HCT116 (cell line): ENCODE results near the gene COX10. TPM values are rescaled to one million over a fixed set of nuclear protein-coding genes. Genes with fewer than 3 reads are reported as not detected.

ENCODE experiments used
- ATAC-seq: fragments of 200-7000 bp; cut with Tn5 transposase; 2 replicates; pipeline ENCODE4 v1.9.1; 2020; ENCODE audit warnings: mild to moderate bottlenecking, moderate library complexity
- BruUV-seq: library from RNA; stranded (reverse); fragments of 400-500 nt; replicated peaks from 2 replicates; lab custom pipeline; 2021; lab: Mats Ljungman, UMichigan
- CTCF ChIA-PET: fragments of 300-600 bp; sonication (Branson Sonifier 250); formaldehyde crosslinking; loops from one replicate; lab custom pipeline; 2021; ENCODE audit warnings: antibody characterized with exemption; lab: Charles Lee
- POLR2A ChIA-PET: fragments of 300-600, 350-600 bp; sonication (Branson Sonifier 250); formaldehyde crosslinking; loops from one replicate; lab custom pipeline; 2021; ENCODE audit warnings: antibody characterized with exemption; lab: Charles Lee
- RAD21 ChIA-PET, 2 experiments: fragments of 300-600 bp; sonication (Branson Sonifier 250); formaldehyde crosslinking; loops; one replicate each; lab custom pipeline; 2023; ENCODE audit warnings: low total read pairs in 2 of 2; ENCODE audit not compliant: uncharacterized antibody in 2 of 2, unreplicated experiment in 2 of 2, low non-redundant PET in 1 of 2; lab: Charles Lee
- DNase-seq: peaks from one replicate; pipeline ENCODE4 v3.0.0-alpha.2; 2010; ENCODE audit warnings: low read depth, low spot score
- H2AFZ ChIP-seq: fragments of 200-600 bp; shearing (Covaris generic), sonication (generic); 2 replicates; pipeline ENCODE4 v1.6.1; 2017; ENCODE audit warnings: low read depth, mixed run types, mixed read lengths, antibody characterized with exemption, low read length; ENCODE audit not compliant: poor library complexity, severe bottlenecking
- H3K27ac ChIP-seq: 2 replicates; pipeline ENCODE4 v1.5.1; 2012; ENCODE audit warnings: low read depth, low read length
- H3K27me3 ChIP-seq: fragments of 200-600 bp; sonication (generic); 2 replicates; pipeline ENCODE4 v1.6.1; 2016; ENCODE audit warnings: mixed run types, low read length, mixed read lengths; ENCODE audit not compliant: insufficient read depth
- H3K36me3 ChIP-seq, 2 experiments: fragments of 200-500 bp in 1 of 2; fragments of 200-600 bp in 1 of 2; sonication (Bioruptor generic) in 1 of 2; sonication (generic) in 1 of 2; 2 replicates each; pipeline versions ENCODE4 v1.5.1 to v1.6.1; 2014 to 2016; ENCODE audit warnings: low read length in 2 of 2, inconsistent platforms in 1 of 2, mixed read lengths in 1 of 2, mixed run types in 1 of 2; ENCODE audit not compliant: insufficient read depth in 2 of 2, control insufficient read depth in 1 of 2
- H3K4me1 ChIP-seq, 2 experiments: fragments of 200-600 bp in 1 of 2; sonication (generic) in 1 of 2; 2 replicates each; pipeline versions ENCODE4 v1.5.1 to v1.6.1; 2012 to 2017; ENCODE audit warnings: low read length in 2 of 2, inconsistent platforms in 1 of 2, mild to moderate bottlenecking in 1 of 2, mixed read lengths in 1 of 2, mixed run types in 1 of 2, moderate library complexity in 1 of 2; ENCODE audit not compliant: insufficient read depth in 2 of 2, control insufficient read depth in 1 of 2
- H3K4me2 ChIP-seq: fragments of 200-600 bp; sonication (generic); 2 replicates; pipeline ENCODE4 v1.6.1; 2017; ENCODE audit warnings: mixed run types, low read length, mixed read lengths
- H3K4me3 ChIP-seq, 2 experiments: fragments of 200-600 bp in 1 of 2; sonication (generic) in 1 of 2; replicated peaks in 1 of 2; 2 replicates each; pipeline ENCODE4 v1.5.1; 2011 to 2016; ENCODE audit warnings: low read length in 2 of 2, control low read depth in 1 of 2, low read depth in 1 of 2, mild to moderate bottlenecking in 1 of 2, mixed read lengths in 1 of 2, mixed run types in 1 of 2
- H3K79me2 ChIP-seq: fragments of 200-600 bp; sonication (generic); 2 replicates; pipeline ENCODE4 v1.6.1; 2017; ENCODE audit warnings: mild to moderate bottlenecking, mixed run types, low read length, moderate library complexity, mixed read lengths; ENCODE audit not compliant: insufficient read depth
- H3K9ac ChIP-seq: fragments of 200-600 bp; sonication (generic); 2 replicates; pipeline ENCODE4 v1.6.1; 2016; ENCODE audit warnings: low read length, mixed read lengths
- H3K9me2 ChIP-seq: fragments of 200-600 bp; sonication (generic), shearing (Covaris generic); 2 replicates; pipeline ENCODE4 v1.6.1; 2017; ENCODE audit warnings: mixed run types, mild to moderate bottlenecking, moderate library complexity; ENCODE audit not compliant: insufficient read depth
- H3K9me3 ChIP-seq, 2 experiments: fragments of 200-500 bp in 1 of 2; fragments of 200-600 bp in 1 of 2; sonication (Bioruptor generic) in 1 of 2; sonication (generic) in 1 of 2; 2 replicates each; pipeline ENCODE4 v1.6.1; 2014 to 2017; ENCODE audit warnings: low read length in 2 of 2, mixed read lengths in 2 of 2, inconsistent platforms in 1 of 2, low read depth in 1 of 2, mild to moderate bottlenecking in 1 of 2, mixed run types in 1 of 2, moderate library complexity in 1 of 2; ENCODE audit not compliant: control insufficient read depth in 1 of 2, insufficient read depth in 1 of 2
- H4K20me1 ChIP-seq: fragments of 200-600 bp; sonication (generic), shearing (Covaris generic); 2 replicates; pipeline ENCODE4 v1.6.1; 2017; ENCODE audit warnings: mixed run types, mild to moderate bottlenecking, moderate library complexity; ENCODE audit not compliant: insufficient read depth
- CBX3 ChIP-seq: IDR thresholded peaks from 2 replicates; pipeline ENCODE4 v1.6.1; 2012; ENCODE audit warnings: low read depth
- ELF1 ChIP-seq: IDR thresholded peaks from 2 replicates; pipeline ENCODE4 v1.6.1; 2012; ENCODE audit warnings: low read depth, borderline replicate concordance
- EZH2 ChIP-seq: fragments of 200-600 bp; sonication (generic); IDR thresholded peaks from 2 replicates; pipeline ENCODE4 v1.6.1; 2017; ENCODE audit warnings: antibody characterized with exemption, mixed run types
- EZH2phosphoT487 ChIP-seq: fragments of 200-600 bp; IDR thresholded peaks from 2 replicates; pipeline ENCODE4 v1.6.1; 2018; ENCODE audit warnings: antibody characterized with exemption, borderline replicate concordance
- FOSL1 ChIP-seq: IDR thresholded peaks from 2 replicates; pipeline ENCODE4 v1.6.1; 2012; ENCODE audit warnings: low read depth
- MAX ChIP-seq: IDR thresholded peaks from 2 replicates; pipeline ENCODE4 v1.6.1; 2012
- POLR2A ChIP-seq: IDR thresholded peaks from 2 replicates; pipeline ENCODE4 v1.7.0; 2011; ENCODE audit warnings: borderline replicate concordance; ENCODE audit not compliant: insufficient read depth, insufficient read length; ENCODE audit errors: extremely low read depth
- POLR2AphosphoS5 ChIP-seq: IDR thresholded peaks from 2 replicates; pipeline ENCODE4 v1.6.1; 2011; ENCODE audit warnings: mild to moderate bottlenecking, low read depth, low read length, moderate library complexity
- REST ChIP-seq: IDR thresholded peaks from 2 replicates; pipeline ENCODE4 v1.6.1; 2012; ENCODE audit warnings: low read depth
- SIN3A ChIP-seq: IDR thresholded peaks from 2 replicates; pipeline ENCODE4 v1.6.1; 2012; ENCODE audit warnings: low read depth
- intact Hi-C: fragments of 100-400 bp; cut with micrococcal nuclease; formaldehyde crosslinking; loops from 2 replicates; pipeline ENCODE4 v1.10.0; 2022
- total RNA-seq: library from RNA; stranded (reverse); gene quantifications from one replicate; pipeline ENCODE4 v1.2.1, GENCODE V29; 2021; ENCODE audit not compliant: unreplicated experiment

COX10 gene
- total RNA-seq, 1 experiment from 2014 or later = 22.4 TPM

DNA sequence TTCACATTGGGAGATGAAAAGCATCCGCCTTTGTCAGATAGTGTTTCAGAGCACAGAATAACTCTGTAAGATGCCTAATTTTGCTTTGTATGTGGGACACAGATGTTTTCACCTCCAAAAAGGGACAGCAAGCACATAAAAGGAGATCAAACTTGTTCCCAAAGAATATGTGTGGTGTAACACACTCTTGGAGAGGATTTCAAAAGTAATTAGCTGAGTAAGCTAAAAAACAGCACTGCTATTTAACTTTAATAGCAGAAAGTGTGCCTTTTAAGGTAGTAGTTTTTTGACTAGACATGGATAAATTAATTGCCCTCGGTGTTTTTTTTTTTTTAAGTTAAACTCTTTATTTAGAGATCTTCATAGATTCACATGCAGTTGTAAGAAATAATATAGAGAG lies 65.2 kb downstream of the COX10 start:
- intact Hi-C loops = no loop called here
- H2AFZ ChIP-seq = no peak overlapping the region
- H4K20me1 ChIP-seq = peaks cover 6% of the 10 kb centered on the region; the same call in 1 of the 2 replicates
- no peaks in the 10 kb centered on the region for H3K36me3 ChIP-seq
- peaks cover 5% of the 10 kb centered on the region for H3K79me2 ChIP-seq
- no peaks in the 10 kb centered on the region for H3K27me3 ChIP-seq
- no TSS peak for BruUV-seq
- H3K9me3 ChIP-seq = no peaks in the 10 kb centered on the region
- ChIA-PET POLR2A (no interaction called here), CTCF (no interaction called here), RAD21 (no interaction called here)
- DNase-seq (no peak), ATAC-seq (no peak)
- no peak overlapping the region for H3K4me3 ChIP-seq
- H3K27ac ChIP-seq = no peak overlapping the region
- H3K9me2 ChIP-seq = no peaks in the 10 kb centered on the region
- H3K9ac ChIP-seq = no peak overlapping the region
- TF ChIP-seq POLR2A (no peak), ELF1 (no peak), POLR2AphosphoS5 (no peak), EZH2 (no peak), REST (no peak), EZH2phosphoT487 (no peak), CBX3 (no peak), MAX (no peak), SIN3A (no peak), FOSL1 (no peak)
- H3K4me1 ChIP-seq = no peaks in the 10 kb centered on the region
- H3K4me2 ChIP-seq = no peak overlapping the region
